ENCODE results near the gene CDKN2B-AS1. TPM values are rescaled to one million over a fixed set of nuclear protein-coding genes. Genes with fewer than 3 reads are reported as not detected.

The CDKN2B-AS1 gene
- total and polyA plus RNA-seq, 10 donors, result 0.90 to 6.6 (median 2.5) TPM

DNA sequence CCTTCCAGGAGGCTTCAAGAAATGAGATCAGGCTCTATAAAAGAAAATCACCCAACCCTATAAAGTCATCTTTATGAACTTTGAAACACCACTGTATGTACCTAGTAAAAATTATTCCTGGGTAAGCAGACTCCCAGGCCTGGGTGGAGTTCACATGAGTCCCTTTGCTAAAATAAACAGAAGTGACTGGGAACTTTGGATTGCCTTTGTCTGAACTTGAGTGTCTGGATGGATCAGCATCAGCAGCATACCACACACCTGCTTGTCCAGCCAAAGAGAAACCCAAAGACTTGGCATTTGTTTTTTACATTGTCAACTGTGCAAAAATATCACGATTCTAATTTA, 94.1 kb downstream of the CDKN2B-AS1 start:
- no peaks in the 10 kb centered on the region for H3K27me3 ChIP-seq (replicated peaks in 1 of 7)
- peaks cover 0 to 5% (median 0%) of the 10 kb centered on the region in 8 donors for H3K9me3 ChIP-seq
- H3K36me3 ChIP-seq, result no peaks in the 10 kb centered on the region
- DNase-seq, result no peak
- no peak overlapping the region for H3K27ac ChIP-seq
- H3K4me3 ChIP-seq, result no peak overlapping the region
- intact Hi-C loops (cut with DNase I; ENCODE audit: low total_unique reads), result no loop called here
- H3K4me1 ChIP-seq, result no peaks in the 10 kb centered on the region
- 74 to 93% (median 91%) methylated on average over 1 of the region's 1 CpG for WGBS, 5 donors
- TF ChIP-seq POLR2A (IDR thresholded peaks at IDR 0.05), result no peak
- TF ChIP-seq, protein P1, sequence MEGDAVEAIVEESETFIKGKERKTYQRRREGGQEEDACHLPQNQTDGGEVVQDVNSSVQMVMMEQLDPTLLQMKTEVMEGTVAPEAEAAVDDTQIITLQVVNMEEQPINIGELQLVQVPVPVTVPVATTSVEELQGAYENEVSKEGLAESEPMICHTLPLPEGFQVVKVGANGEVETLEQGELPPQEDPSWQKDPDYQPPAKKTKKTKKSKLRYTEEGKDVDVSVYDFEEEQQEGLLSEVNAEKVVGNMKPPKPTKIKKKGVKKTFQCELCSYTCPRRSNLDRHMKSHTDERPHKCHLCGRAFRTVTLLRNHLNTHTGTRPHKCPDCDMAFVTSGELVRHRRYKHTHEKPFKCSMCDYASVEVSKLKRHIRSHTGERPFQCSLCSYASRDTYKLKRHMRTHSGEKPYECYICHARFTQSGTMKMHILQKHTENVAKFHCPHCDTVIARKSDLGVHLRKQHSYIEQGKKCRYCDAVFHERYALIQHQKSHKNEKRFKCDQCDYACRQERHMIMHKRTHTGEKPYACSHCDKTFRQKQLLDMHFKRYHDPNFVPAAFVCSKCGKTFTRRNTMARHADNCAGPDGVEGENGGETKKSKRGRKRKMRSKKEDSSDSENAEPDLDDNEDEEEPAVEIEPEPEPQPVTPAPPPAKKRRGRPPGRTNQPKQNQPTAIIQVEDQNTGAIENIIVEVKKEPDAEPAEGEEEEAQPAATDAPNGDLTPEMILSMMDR (IDR thresholded peaks at IDR 0.05 in 8 of 11, conservative IDR thresholded peaks at IDR 0.05 in 3 of 11), result no peak
- TF ChIP-seq POLR2AphosphoS5 (IDR thresholded peaks at IDR 0.05), result no peak

DNA sequence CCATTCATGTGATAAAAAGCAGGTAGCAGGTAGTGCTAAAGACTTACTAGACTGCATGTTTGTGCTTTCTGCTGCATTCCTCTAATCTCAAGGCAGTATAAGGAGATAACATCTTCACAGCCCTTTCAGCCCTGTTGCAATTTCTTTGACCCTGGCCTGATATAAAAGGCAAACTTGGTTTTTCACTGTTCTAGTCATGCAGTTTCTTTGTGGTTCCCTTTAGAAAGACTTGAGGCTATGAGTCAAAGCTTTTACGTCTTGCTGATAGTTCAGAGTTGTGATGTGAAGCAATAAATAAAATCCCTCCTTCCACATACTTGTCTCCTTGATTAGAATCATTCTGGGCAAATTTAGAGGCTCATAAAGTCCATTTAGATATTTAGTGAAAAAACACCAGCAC, 103.1 kb downstream of the CDKN2B-AS1 start:
- Histone ChIP-seq H3K4me1 (peaks cover 0 to 4% (median 0%) of the 10 kb centered on the region in 6 donors), H3K9me3 (no peaks in the 10 kb centered on the region), H3K4me3 (no peak overlapping the region), H3K27me3 (replicated peaks in 1 of 7) (no peaks in the 10 kb centered on the region), H3K27ac (peak overlapping the region in 4 of 8 donors; percentile 32 to 48 (median 43)), H3K36me3 (no peaks in the 10 kb centered on the region)
- WGBS, 5 donors, result 56 to 83% (median 62%) methylated on average over 1 of the region's 1 CpG
- DNase-seq, result no peak
- TF ChIP-seq, protein P1 (IDR thresholded peaks at IDR 0.05 in 8 of 11, conservative IDR thresholded peaks at IDR 0.05 in 3 of 11), result no peak
- no peak for TF ChIP-seq POLR2AphosphoS5 (IDR thresholded peaks at IDR 0.05)
- no peak for TF ChIP-seq POLR2A (IDR thresholded peaks at IDR 0.05)
- intact Hi-C loops (cut with DNase I; ENCODE audit: low total_unique reads), result no loop called here

DNA sequence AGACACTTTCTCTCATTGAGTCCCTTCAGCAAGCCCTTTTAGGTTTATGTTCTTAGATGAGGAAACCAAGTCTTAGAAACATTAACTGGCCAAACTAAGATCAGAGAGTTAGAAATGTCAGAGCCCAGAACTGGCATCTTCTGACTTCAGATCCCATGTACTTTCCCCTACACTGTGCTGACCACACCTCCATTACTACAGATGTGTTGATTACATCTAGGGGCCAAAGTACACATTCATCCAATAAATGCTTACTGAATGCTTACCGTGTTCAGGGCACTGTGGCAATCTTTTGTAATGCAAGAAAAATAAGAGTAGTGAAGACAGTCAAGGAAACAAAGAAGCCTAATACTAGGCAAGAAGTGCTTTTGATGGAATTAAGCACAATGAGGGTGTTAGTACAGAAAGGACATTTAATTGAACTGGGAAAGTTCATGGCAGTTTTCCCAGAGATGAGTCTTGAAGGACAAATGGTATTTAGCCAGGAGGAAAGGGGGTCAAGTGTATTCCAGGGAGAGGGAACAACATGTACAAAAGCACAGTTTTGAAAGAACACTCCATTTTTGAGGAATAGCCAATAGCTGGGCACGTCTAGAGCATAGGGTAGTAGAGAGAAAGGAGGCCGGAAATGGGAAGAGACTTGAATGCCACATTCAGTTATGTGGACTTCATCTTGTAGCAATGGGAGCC, 104.2 kb downstream of the CDKN2B-AS1 start:
- WGBS, 5 donors, result 72 to 85% (median 76%) methylated on average over 3 of the region's 3 CpGs

DNA sequence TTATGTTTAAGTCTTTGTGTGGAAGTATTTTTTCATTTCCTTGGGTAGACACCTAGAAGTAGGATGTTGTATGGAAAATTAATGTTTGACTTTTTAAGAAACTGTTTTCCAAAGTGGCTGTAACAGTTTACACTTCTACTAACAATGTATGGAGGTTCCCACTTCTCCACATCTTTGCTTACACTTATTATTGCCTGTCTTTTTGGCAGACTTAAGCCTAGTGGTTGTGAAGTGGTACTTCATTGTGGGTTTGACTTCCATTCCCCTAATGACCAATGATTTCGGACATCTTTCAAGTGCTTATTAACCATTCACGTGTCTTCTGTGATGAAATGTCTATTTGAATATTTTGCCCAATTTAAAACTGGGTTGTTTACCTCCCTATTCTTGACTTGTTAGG, 106.0 kb downstream of the CDKN2B-AS1 start:
- intact Hi-C loops (cut with DNase I; ENCODE audit: low total_unique reads), result no loop called here
- TF ChIP-seq POLR2AphosphoS5 (IDR thresholded peaks at IDR 0.05) (no peak), POLR2A (IDR thresholded peaks at IDR 0.05) (no peak)
- TF ChIP-seq, protein P1 (IDR thresholded peaks at IDR 0.05 in 8 of 11, conservative IDR thresholded peaks at IDR 0.05 in 3 of 11), result peak in 2 of 11 experiments; percentile 21 to 24

More for the DNA sequence above, 104.2 kb downstream of the CDKN2B-AS1 start:
- Histone ChIP-seq H3K9me3 (no peaks in the 10 kb centered on the region), H3K4me1 (peaks cover 0 to 4% (median 0%) of the 10 kb centered on the region in 6 donors), H3K27me3 (replicated peaks in 1 of 7) (no peaks in the 10 kb centered on the region), H3K36me3 (no peaks in the 10 kb centered on the region), H3K4me3 (no peak overlapping the region), H3K27ac (peak overlapping the region in 4 of 8 donors; percentile 32 to 62 (median 46))
- no peak for DNase-seq
- peak in 1 of 3 donors; percentile 37 for TF ChIP-seq POLR2AphosphoS5 (IDR thresholded peaks at IDR 0.05)
- no peak for TF ChIP-seq POLR2A (IDR thresholded peaks at IDR 0.05)
- intact Hi-C loops (cut with DNase I; ENCODE audit: low total_unique reads), result no loop called here

More for the DNA sequence above, 106.0 kb downstream of the CDKN2B-AS1 start:
- WGBS, 5 donors, result 75 to 88% (median 78%) methylated on average over 2 of the region's 2 CpGs
- no peaks in the 10 kb centered on the region for H3K36me3 ChIP-seq
- peaks cover 0 to 4% (median 0%) of the 10 kb centered on the region in 6 donors for H3K4me1 ChIP-seq
- H3K27ac ChIP-seq, result no peak overlapping the region
- no peak overlapping the region for H3K4me3 ChIP-seq
- no peaks in the 10 kb centered on the region for H3K27me3 ChIP-seq (replicated peaks in 1 of 7)
- no peak for DNase-seq
- no peaks in the 10 kb centered on the region for H3K9me3 ChIP-seq
